ENCODE measurements around the gene PLEKHA6. TPM values are rescaled to one million over a fixed set of nuclear protein-coding genes. Genes with fewer than 3 reads are reported as not detected.

Gene PLEKHA6
- total RNA-seq, 1 donor: 3.9 TPM

GRCh38 chr1:204271970-204272369, 87.8 kb downstream of the PLEKHA6 start:
- TF ChIP-seq CTCF (IDR thresholded peaks at IDR 0.05; ENCODE audit: insufficient read depth, low read depth, low read length): no peak
- no peak for DNase-seq (ENCODE audit: low read depth)

GRCh38 chr1:204268101-204268500, 91.6 kb downstream of the PLEKHA6 start:
- TF ChIP-seq CTCF (IDR thresholded peaks at IDR 0.05; ENCODE audit: insufficient read depth, low read depth, low read length): no peak
- H3K4me3 ChIP-seq (ENCODE audit: low read depth, low read length): no peak overlapping the region
- DNase-seq (ENCODE audit: low read depth): no peak

More at GRCh38 chr1:204271970-204272369, 87.8 kb downstream of the PLEKHA6 start:
- H3K4me3 ChIP-seq (ENCODE audit: low read depth, low read length): no peak overlapping the region

- DNase-seq (ENCODE audit: low read depth): no peak
- no peak overlapping the region for H3K4me3 ChIP-seq (ENCODE audit: low read depth, low read length)
- TF ChIP-seq CTCF (IDR thresholded peaks at IDR 0.05; ENCODE audit: insufficient read depth, low read depth, low read length): no peak
Observed at GRCh38 chr1:204267191-204267601, 92.5 kb downstream of the PLEKHA6 start.

- H3K4me3 ChIP-seq (ENCODE audit: low read depth, low read length): no peak overlapping the region
- DNase-seq (ENCODE audit: low read depth): no peak
- no peak for TF ChIP-seq CTCF (IDR thresholded peaks at IDR 0.05; ENCODE audit: insufficient read depth, low read depth, low read length)
Observed at GRCh38 chr1:204266504-204267034, 93.2 kb downstream of the PLEKHA6 start.

- H3K4me3 ChIP-seq (ENCODE audit: low read depth, low read length): no peak overlapping the region
- no peak for DNase-seq (ENCODE audit: low read depth)
- no peak for TF ChIP-seq CTCF (IDR thresholded peaks at IDR 0.05; ENCODE audit: insufficient read depth, low read depth, low read length)
Observed at GRCh38 chr1:204265665-204266064, 94.1 kb downstream of the PLEKHA6 start.

- H3K4me3 ChIP-seq (ENCODE audit: low read depth, low read length): no peak overlapping the region
- no peak for TF ChIP-seq CTCF (IDR thresholded peaks at IDR 0.05; ENCODE audit: insufficient read depth, low read depth, low read length)
- DNase-seq (ENCODE audit: low read depth): no peak
Observed at GRCh38 chr1:204264805-204265204, 94.9 kb downstream of the PLEKHA6 start.

All from fibroblast of villous mesenchyme (primary cell).